ENCODE results near the gene DRG2. TPM values are rescaled to one million over a fixed set of nuclear protein-coding genes. Genes with fewer than 3 reads are reported as not detected.

Gene DRG2, protein sequence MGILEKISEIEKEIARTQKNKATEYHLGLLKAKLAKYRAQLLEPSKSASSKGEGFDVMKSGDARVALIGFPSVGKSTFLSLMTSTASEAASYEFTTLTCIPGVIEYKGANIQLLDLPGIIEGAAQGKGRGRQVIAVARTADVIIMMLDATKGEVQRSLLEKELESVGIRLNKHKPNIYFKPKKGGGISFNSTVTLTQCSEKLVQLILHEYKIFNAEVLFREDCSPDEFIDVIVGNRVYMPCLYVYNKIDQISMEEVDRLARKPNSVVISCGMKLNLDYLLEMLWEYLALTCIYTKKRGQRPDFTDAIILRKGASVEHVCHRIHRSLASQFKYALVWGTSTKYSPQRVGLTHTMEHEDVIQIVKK
- total RNA-seq (ENCODE audit: unreplicated experiment): 38.3 TPM
- long read RNA-seq, transcript DRG2-201 (13 exons, 1,964 nt): major isoform, 46 of 63 reads
- long read RNA-seq, partial matches to known transcripts: 1 of 63 reads
- long read RNA-seq, other reads (novel, unspliced or antisense): 13 of 63 reads

GRCh38 chr17:18087610-18088491 lies at the start of gene DRG2:
Gene DRG2, plus strand, starts transcription at chr17:18087948. Its CDS starts 76 bp downstream, at chr17:18088024.
- H3K27me3 Mint-ChIP-seq (ENCODE audit: unreplicated experiment): peaks cover 3% of the 10 kb centered on the region
- DNase-seq (ENCODE audit: low spot score): peak; percentile 95
- H3K4me1 Mint-ChIP-seq (ENCODE audit: unreplicated experiment): peaks cover 9% of the 10 kb centered on the region
- no peak for TF ChIP-seq CTCF (IDR thresholded peaks at IDR 0.05; ENCODE audit: unreplicated experiment)
- H3K27ac Mint-ChIP-seq (ENCODE audit: unreplicated experiment): peak within 1 kb of the TSS; percentile 89
- H3K36me3 Mint-ChIP-seq (ENCODE audit: low read depth, unreplicated experiment): peaks cover 3% of the 10 kb centered on the region
- H3K4me3 Mint-ChIP-seq (ENCODE audit: unreplicated experiment): peak within 1 kb of the TSS; percentile 96
- no peaks in the 10 kb centered on the region for H3K9me3 Mint-ChIP-seq (ENCODE audit: unreplicated experiment)

- no peak for DNase-seq (ENCODE audit: low spot score)
- TF ChIP-seq CTCF (IDR thresholded peaks at IDR 0.05; ENCODE audit: unreplicated experiment): no peak
- H3K4me3 Mint-ChIP-seq (ENCODE audit: unreplicated experiment): peak overlapping the region; percentile 99
- no peak overlapping the region for H3K27ac Mint-ChIP-seq (ENCODE audit: unreplicated experiment)
- H3K27me3 Mint-ChIP-seq (ENCODE audit: unreplicated experiment): peaks cover 6% of the 10 kb centered on the region
- no peaks in the 10 kb centered on the region for H3K9me3 Mint-ChIP-seq (ENCODE audit: unreplicated experiment)
- H3K4me1 Mint-ChIP-seq (ENCODE audit: unreplicated experiment): peaks cover 27% of the 10 kb centered on the region
- H3K36me3 Mint-ChIP-seq (ENCODE audit: low read depth, unreplicated experiment): peaks cover 5% of the 10 kb centered on the region
Observed at GRCh38 chr17:18038149-18038850, 49.4 kb upstream of the DRG2 start.

DNA sequence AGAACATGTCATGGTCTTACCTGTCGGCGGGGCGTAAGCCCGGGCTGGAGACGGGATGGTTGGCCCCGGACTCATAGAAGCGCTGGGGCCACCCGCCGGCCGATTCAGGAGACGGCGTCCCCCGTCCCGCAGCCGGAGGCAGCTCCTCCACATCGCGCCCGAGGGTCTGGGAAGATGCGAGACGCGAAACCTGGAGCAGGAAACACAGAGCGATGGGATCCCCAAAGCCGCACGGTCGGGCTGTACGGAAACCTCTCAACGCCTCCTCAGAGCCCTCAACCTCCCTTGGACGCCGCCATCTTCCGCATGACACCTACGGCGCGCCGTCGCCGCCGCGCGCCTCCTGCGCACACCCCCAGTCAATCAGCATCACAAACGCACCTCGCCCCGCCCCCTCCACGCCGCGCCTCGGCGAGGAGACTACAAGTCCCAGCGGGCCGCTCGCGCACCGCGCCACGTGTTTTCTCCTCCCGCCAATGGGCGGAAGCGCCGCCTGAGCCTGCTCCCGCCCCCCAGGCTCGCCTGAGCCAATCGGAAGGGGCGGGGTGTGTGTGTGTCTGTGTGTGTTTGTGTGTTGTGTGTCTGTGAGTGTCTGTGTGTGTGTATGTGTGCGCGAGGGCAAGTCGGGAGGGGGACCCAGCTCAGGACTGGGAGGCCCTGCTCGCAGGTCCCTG lies 48.8 kb upstream of the DRG2 start, which contains the start of the genes ATPAF2 and GID4:
ATPAF2 (minus strand) TSS at position 308 of the 674 bp plus-strand sequence; CDS start at position 153, 155 bp downstream.
GID4 (plus strand) TSS at position 548 of the 674 bp plus-strand sequence; CDS start at position 605, 57 bp downstream.
- DNase-seq (ENCODE audit: low spot score): peak; percentile 100
- peaks cover 5% of the 10 kb centered on the region for H3K36me3 Mint-ChIP-seq (ENCODE audit: low read depth, unreplicated experiment)
- H3K27ac Mint-ChIP-seq (ENCODE audit: unreplicated experiment): peak within 1 kb of the TSS; percentile 74
- H3K27me3 Mint-ChIP-seq (ENCODE audit: unreplicated experiment): peaks cover 6% of the 10 kb centered on the region
- peaks cover 27% of the 10 kb centered on the region for H3K4me1 Mint-ChIP-seq (ENCODE audit: unreplicated experiment)
- no peak for TF ChIP-seq CTCF (IDR thresholded peaks at IDR 0.05; ENCODE audit: unreplicated experiment)
- no peaks in the 10 kb centered on the region for H3K9me3 Mint-ChIP-seq (ENCODE audit: unreplicated experiment)
- H3K4me3 Mint-ChIP-seq (ENCODE audit: unreplicated experiment): peak within 1 kb of the TSS; percentile 99

DNA sequence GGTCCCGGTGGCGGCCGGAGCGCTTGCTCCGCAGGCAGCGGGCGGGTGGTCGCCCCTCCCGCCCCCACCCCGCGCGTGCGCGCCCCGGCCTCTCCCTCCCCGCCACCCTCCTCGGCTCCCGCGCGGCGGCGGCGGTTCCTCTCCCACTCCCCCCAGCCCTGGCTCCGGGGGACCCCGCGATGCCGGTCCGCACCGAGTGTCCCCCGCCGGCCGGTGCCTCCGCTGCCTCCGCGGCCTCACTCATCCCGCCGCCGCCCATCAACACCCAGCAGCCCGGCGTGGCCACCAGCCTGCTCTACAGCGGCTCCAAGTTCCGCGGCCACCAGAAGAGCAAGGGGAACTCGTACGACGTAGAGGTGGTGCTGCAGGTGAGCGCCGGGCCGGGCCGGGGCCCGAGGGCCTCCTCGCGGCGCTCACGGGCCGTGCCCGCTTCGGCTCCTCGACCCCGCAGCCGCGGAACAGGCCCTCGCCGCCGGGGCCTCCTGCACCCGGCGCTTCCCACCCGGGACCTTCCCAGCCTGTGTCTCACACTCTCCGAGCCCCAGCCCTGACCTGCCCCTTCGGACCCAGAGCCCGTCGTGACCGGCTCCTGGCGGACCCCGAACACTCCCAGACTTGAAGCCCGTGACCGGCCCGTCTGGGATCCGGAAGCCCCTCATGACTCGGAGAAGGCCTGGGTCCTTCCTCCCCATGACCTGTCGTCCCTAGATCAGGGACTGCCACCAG lies 48.0 kb upstream of the DRG2 start:
- peak; percentile 38 for DNase-seq (ENCODE audit: low spot score)
- H3K27me3 Mint-ChIP-seq (ENCODE audit: unreplicated experiment): peaks cover 6% of the 10 kb centered on the region
- no peak for TF ChIP-seq CTCF (IDR thresholded peaks at IDR 0.05; ENCODE audit: unreplicated experiment)
- peaks cover 5% of the 10 kb centered on the region for H3K36me3 Mint-ChIP-seq (ENCODE audit: low read depth, unreplicated experiment)
- peak overlapping the region; percentile 99 for H3K4me3 Mint-ChIP-seq (ENCODE audit: unreplicated experiment)
- H3K9me3 Mint-ChIP-seq (ENCODE audit: unreplicated experiment): no peaks in the 10 kb centered on the region
- peak overlapping the region; percentile 58 for H3K27ac Mint-ChIP-seq (ENCODE audit: unreplicated experiment)
- H3K4me1 Mint-ChIP-seq (ENCODE audit: unreplicated experiment): peaks cover 27% of the 10 kb centered on the region

Measured in endothelial cell (in vitro differentiated cells).